C4-2B (cell line): ENCODE data around the gene HFE.

Experiments
- H3K27ac ChIP-seq: fragments of 450-650 bp; 2 replicates; pipeline ENCODE4 v1.5.1; 2017
- ZFX ChIP-seq: fragments of 450-650 bp; IDR thresholded peaks from 2 replicates; pipeline ENCODE4 v1.6.1; 2017
- TF ChIP-seq, protein P1 (sequence below): fragments of 450-650 bp; conservative IDR thresholded peaks from 2 replicates; pipeline ENCODE4 v1.5.1; 2017; ENCODE audit warnings: mild to moderate bottlenecking

HFE gene

DNA sequence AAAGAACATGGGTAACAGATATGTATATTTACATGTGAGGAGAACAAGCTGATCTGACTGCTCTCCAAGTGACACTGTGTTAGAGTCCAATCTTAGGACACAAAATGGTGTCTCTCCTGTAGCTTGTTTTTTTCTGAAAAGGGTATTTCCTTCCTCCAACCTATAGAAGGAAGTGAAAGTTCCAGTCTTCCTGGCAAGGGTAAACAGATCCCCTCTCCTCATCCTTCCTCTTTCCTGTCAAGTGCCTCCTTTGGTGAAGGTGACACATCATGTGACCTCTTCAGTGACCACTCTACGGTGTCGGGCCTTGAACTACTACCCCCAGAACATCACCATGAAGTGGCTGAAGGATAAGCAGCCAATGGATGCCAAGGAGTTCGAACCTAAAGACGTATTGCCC is 5.2 kb downstream of the HFE start:
- TF ChIP-seq ZFX = no peak
- TF ChIP-seq, protein P1, sequence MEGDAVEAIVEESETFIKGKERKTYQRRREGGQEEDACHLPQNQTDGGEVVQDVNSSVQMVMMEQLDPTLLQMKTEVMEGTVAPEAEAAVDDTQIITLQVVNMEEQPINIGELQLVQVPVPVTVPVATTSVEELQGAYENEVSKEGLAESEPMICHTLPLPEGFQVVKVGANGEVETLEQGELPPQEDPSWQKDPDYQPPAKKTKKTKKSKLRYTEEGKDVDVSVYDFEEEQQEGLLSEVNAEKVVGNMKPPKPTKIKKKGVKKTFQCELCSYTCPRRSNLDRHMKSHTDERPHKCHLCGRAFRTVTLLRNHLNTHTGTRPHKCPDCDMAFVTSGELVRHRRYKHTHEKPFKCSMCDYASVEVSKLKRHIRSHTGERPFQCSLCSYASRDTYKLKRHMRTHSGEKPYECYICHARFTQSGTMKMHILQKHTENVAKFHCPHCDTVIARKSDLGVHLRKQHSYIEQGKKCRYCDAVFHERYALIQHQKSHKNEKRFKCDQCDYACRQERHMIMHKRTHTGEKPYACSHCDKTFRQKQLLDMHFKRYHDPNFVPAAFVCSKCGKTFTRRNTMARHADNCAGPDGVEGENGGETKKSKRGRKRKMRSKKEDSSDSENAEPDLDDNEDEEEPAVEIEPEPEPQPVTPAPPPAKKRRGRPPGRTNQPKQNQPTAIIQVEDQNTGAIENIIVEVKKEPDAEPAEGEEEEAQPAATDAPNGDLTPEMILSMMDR = no peak
- no peak overlapping the region for H3K27ac ChIP-seq

DNA sequence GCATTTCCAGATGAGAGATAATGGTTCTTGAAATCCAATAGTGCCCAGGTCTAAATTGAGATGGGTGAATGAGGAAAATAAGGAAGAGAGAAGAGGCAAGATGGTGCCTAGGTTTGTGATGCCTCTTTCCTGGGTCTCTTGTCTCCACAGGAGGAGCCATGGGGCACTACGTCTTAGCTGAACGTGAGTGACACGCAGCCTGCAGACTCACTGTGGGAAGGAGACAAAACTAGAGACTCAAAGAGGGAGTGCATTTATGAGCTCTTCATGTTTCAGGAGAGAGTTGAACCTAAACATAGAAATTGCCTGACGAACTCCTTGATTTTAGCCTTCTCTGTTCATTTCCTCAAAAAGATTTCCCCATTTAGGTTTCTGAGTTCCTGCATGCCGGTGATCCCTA is 6.8 kb downstream of the HFE start:
- no peak overlapping the region for H3K27ac ChIP-seq
- TF ChIP-seq ZFX = no peak
- TF ChIP-seq, protein P1 = no peak

GRCh38 chr6:26097268-26097875 is 10.1 kb downstream of the HFE start:
- TF ChIP-seq, protein P1 = peak; percentile 89
- TF ChIP-seq ZFX = no peak
- H3K27ac ChIP-seq = no peak overlapping the region

- peak overlapping the region; percentile 89 for H3K27ac ChIP-seq
- TF ChIP-seq ZFX = no peak
- TF ChIP-seq, protein P1 = no peak
Measured at GRCh38 chr6:26103141-26103769, 16.0 kb downstream of the HFE start.

GRCh38 chr6:26103770-26104456 is 16.7 kb downstream of the HFE start:
- H3K27ac ChIP-seq = peak overlapping the region; percentile 89
- TF ChIP-seq ZFX = no peak
- TF ChIP-seq, protein P1 = peak; percentile 39

GRCh38 chr6:26104457-26105108 is 17.4 kb downstream of the HFE start:
- H3K27ac ChIP-seq = peak overlapping the region; percentile 89
- TF ChIP-seq, protein P1 = no peak
- TF ChIP-seq ZFX = no peak
